GM13976 (cell line): ENCODE data around the gene FGFR2.

ENCODE experiments used
- DNase-seq: peaks from one replicate; pipeline ENCODE4 v3.0.0; 2012; ENCODE audit warnings: low spot score
- in situ Hi-C: fragments of 300-500 bp; cut with MboI; formaldehyde crosslinking; loops from one replicate; pipeline ENCODE4 v1.12.0; 2022; ENCODE audit warnings: low sequenced_read_pairs, mixed read lengths, inconsistent platforms; ENCODE audit not compliant: unreplicated experiment
- TF ChIP-seq, protein P1 (sequence below): IDR thresholded peaks from 2 replicates; pipeline ENCODE4 v1.5.1; 2012; ENCODE audit warnings: borderline replicate concordance, mild to moderate bottlenecking; ENCODE audit not compliant: insufficient read depth; ENCODE audit errors: extremely low read depth, missing control alignments, control extremely low read depth

Gene FGFR2

DNA sequence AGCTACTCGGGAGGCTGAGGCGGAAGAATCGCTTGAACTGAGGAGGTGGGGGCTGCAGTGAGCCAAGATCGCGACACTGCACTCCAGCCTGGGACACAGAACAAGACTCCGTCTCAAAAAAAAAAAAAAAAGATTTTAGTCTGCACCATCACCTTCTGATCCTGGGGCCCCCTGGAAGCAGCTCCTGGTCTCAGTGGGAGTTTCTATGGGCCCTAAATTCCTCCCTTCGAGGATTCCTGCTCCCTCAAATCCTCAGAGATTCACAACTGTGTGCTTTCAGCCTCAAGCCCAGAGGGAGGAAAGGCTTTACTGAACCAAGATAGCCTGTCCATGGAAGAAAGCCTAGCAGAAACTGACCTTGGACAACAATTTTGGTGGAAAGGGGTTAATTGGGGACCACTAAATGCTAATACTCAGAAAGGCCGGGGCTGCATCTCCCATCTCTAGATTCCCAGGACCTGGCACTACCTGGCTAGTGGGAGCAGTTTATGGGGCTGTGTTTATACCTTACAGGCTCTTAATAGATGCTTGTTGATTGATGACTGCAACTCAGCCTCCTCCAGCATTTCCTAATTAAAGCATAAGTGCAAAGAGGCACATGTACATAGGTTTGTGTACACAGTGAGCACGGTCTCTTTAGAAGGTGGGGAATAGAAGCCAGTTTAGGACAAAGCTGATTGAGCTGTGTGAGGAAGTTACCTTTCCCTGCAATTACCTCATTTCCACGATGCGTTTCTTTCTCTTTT lies 9.2 kb upstream of the FGFR2 start:
- TF ChIP-seq, protein P1, sequence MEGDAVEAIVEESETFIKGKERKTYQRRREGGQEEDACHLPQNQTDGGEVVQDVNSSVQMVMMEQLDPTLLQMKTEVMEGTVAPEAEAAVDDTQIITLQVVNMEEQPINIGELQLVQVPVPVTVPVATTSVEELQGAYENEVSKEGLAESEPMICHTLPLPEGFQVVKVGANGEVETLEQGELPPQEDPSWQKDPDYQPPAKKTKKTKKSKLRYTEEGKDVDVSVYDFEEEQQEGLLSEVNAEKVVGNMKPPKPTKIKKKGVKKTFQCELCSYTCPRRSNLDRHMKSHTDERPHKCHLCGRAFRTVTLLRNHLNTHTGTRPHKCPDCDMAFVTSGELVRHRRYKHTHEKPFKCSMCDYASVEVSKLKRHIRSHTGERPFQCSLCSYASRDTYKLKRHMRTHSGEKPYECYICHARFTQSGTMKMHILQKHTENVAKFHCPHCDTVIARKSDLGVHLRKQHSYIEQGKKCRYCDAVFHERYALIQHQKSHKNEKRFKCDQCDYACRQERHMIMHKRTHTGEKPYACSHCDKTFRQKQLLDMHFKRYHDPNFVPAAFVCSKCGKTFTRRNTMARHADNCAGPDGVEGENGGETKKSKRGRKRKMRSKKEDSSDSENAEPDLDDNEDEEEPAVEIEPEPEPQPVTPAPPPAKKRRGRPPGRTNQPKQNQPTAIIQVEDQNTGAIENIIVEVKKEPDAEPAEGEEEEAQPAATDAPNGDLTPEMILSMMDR = no peak
- in situ Hi-C loops = loop anchor here (25.0 kb wide), 1 partner anchor 645 kb away; no protein-coding TSS in a partner anchor
- DNase-seq = no peak

DNA sequence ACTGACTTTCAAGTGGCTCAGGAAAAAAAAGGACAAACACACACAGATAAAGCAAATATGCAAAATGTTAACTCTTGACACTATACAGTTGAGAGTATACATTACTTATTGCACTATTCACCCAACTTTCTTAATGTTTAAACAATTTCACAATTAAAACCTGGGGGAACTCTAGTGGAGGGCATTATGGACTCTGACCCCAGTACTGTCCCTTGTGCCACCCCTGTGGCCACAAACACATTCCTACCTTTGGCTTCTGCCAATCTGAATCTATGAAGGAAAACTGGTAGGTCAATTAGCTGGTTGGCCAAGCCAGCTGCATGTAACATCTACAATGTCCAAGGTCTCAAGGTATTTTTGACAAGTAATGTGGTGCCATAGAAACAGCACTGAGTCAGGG lies 7.5 kb upstream of the FGFR2 start:
- TF ChIP-seq, protein P1 = no peak
- in situ Hi-C loops = loop anchor here (25.0 kb wide), 1 partner anchor 643 kb away; no protein-coding TSS in a partner anchor
- no peak for DNase-seq

DNA sequence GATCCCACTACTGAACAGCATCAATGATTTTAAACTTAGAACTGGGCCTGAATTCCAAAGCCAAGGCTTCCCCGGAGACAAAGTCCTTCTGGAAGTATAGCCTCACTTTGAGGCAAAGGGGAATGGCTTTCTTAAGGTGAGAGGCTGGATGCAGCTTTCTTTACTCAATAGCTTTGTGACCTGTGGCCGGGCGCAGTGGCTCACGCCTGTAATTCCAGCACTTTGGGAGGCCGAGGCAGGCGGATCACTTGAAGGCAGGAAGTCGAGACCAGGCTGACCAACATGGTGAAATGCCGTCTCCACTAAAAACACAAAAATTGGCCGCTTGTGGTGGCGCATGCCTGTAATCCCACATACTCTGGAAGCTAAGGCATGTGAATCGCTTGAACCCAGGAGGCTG lies 3.2 kb upstream of the FGFR2 start:
- no peak for DNase-seq
- TF ChIP-seq, protein P1 = no peak
- in situ Hi-C loops = loop anchor here (25.0 kb wide), 1 partner anchor 639 kb away; no protein-coding TSS in a partner anchor

DNA sequence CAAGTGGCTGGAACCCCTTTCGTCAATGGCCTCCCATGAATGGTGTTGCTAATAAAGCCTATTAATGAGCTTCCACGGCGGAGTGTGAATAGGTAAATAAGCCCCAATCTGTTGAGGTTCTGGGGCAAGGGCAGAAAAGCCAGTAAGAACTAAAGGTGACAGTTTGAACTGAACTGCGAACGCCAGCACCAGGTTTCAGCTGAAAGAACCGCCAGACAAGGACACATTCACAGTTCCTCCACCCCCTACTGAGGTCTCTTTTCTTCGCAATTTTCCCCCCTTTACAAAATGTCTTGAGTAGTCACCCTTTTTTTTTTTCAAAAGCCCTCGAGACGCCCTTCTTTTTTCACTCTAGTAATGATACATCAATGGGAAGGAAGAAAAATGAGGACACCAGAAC lies 2.4 kb upstream of the FGFR2 start:
- DNase-seq = no peak
- in situ Hi-C loops = loop anchor here (25.0 kb wide), 1 partner anchor 638 kb away; no protein-coding TSS in a partner anchor
- TF ChIP-seq, protein P1 = no peak

DNA sequence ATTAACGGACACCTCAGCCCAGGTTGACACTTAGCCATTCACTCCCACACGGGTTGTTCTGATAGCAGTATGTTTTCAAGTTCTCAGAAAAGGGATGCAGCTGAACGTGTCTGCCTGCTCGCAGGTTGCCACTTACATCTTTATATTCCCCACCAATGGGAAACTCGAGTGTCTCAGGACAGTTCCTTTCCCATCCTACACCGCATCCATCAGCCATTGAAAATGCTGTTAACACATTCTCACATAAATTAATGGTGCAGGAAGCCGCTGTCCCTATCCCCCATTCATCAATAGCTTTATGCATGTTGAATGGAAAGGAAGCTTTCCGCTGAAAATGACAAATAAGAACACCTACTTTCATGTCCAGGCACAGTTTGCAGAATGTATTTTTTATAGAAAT lies 1.7 kb upstream of the FGFR2 start:
- DNase-seq = no peak
- TF ChIP-seq, protein P1 = no peak
- in situ Hi-C loops = loop anchor here (25.0 kb wide), 1 partner anchor 638 kb away; no protein-coding TSS in a partner anchor

DNA sequence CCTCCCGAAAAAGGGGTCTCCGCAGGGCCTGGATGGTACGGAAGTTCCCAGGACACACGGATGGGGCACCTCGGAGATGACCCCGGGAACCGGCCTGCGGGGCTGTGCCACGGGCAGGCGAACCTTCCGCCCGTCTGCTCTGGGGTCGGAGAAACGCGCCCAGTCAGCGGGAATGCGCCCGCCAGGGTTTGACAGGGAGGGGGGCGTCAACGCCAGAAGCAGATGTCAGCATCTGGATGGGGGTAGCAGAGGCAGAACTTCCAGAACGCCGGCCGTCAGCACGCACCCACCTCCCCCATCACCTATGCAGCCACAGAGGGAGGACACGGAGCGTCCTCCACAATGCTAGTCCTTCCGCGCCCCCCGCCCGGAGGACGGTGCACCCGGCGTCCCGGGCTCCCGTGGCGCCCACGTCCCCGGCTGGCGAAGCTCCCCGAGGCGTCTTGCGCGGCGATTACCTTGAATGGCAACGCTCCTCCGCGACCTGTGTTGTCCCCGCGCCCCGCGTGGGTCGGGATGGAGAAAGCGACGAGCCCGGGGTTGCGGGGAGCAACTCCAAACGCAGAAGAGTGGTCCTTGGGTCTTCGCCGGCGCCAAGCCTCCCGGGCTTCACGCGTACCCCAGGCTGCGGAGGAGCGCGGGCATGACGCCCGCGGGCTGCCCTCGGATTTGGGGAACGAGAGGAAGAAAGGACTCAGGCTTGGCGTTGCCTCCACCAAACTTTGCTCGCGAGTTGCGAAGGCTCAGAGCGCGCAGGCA lies 561 bp downstream of the FGFR2 start:
- TF ChIP-seq, protein P1 = no peak
- DNase-seq = peak; percentile 42
- in situ Hi-C loops = no loop called here
